MM.1S (cell line): ENCODE data around the gene PTPRA.

ENCODE experiments used
- EZH2 ChIP-seq: fragments of 300-600 bp; sonication (generic); optimal IDR thresholded peaks from 2 replicates; pipeline ENCODE3; 2017; ENCODE audit warnings: low read depth, mild to moderate bottlenecking, antibody characterized with exemption, low read length, mixed read lengths
- TF ChIP-seq, protein P1 (sequence below): fragments of 300-600 bp; sonication (generic); IDR thresholded peaks from 2 replicates; pipeline ENCODE4 v1.5.1; 2016; ENCODE audit warnings: antibody characterized with exemption, low read length, mixed read lengths

DNA sequence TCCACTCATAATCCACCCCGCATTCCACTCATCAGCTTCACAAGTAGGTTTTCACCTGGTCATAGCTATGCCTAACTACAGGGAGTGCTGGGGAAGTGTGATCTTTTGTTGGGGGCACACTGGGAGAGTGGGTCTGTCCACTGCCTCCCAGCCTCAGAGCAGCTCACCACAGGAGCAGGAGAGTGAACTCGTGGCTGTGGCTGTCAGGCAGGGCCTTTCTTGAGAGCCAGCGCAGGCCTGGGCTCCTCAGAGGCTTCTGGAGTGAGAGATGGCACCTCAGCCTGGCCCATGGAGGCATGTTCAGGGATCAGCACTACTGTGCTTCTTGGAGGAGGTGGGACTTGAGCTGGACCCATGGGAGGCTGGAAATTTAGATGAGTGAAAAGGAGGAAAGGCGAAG is 166.1 kb downstream of the PTPRA start:
- TF ChIP-seq EZH2: no peak
- TF ChIP-seq, protein P1, sequence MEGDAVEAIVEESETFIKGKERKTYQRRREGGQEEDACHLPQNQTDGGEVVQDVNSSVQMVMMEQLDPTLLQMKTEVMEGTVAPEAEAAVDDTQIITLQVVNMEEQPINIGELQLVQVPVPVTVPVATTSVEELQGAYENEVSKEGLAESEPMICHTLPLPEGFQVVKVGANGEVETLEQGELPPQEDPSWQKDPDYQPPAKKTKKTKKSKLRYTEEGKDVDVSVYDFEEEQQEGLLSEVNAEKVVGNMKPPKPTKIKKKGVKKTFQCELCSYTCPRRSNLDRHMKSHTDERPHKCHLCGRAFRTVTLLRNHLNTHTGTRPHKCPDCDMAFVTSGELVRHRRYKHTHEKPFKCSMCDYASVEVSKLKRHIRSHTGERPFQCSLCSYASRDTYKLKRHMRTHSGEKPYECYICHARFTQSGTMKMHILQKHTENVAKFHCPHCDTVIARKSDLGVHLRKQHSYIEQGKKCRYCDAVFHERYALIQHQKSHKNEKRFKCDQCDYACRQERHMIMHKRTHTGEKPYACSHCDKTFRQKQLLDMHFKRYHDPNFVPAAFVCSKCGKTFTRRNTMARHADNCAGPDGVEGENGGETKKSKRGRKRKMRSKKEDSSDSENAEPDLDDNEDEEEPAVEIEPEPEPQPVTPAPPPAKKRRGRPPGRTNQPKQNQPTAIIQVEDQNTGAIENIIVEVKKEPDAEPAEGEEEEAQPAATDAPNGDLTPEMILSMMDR: no peak
